ENCODE data around the gene NEK6.

DNA sequence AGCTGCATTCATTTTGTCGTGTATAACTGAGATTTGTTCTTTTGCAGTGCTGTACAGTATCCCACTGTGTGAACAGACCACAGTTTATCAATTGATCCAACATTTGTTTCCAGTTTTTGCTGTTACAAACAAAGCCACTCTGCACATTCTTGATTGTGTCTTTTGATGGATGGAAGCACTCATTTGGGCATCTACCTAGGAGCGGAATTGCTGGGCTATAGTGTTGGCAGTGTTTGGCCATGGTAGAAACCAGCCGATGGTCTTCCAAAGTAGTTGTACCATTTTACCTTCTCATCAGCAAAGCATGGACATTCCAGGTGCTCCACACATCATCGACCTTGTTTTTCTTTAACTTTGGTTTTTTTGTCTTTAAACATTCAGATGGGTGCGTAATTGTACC is 79.8 kb downstream of the NEK6 start:
- no peak for TF ChIP-seq EZH2phosphoT487 (IDR thresholded peaks at IDR 0.05; ENCODE audit: borderline replicate concordance, low read length)
- TF ChIP-seq, protein P1, sequence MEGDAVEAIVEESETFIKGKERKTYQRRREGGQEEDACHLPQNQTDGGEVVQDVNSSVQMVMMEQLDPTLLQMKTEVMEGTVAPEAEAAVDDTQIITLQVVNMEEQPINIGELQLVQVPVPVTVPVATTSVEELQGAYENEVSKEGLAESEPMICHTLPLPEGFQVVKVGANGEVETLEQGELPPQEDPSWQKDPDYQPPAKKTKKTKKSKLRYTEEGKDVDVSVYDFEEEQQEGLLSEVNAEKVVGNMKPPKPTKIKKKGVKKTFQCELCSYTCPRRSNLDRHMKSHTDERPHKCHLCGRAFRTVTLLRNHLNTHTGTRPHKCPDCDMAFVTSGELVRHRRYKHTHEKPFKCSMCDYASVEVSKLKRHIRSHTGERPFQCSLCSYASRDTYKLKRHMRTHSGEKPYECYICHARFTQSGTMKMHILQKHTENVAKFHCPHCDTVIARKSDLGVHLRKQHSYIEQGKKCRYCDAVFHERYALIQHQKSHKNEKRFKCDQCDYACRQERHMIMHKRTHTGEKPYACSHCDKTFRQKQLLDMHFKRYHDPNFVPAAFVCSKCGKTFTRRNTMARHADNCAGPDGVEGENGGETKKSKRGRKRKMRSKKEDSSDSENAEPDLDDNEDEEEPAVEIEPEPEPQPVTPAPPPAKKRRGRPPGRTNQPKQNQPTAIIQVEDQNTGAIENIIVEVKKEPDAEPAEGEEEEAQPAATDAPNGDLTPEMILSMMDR (IDR thresholded peaks at IDR 0.05; ENCODE audit: low read depth, low read length, poor library complexity, severe bottlenecking): no peak
